HG03439 (cell line): ENCODE results near the gene CDH13.

Source experiments
- ATAC-seq: cut with Tn5 transposase; IDR thresholded peaks from one replicate; pipeline ENCODE4 v1.9.1; 2021; ENCODE audit warnings: mild to moderate bottlenecking, moderate library complexity; ENCODE audit not compliant: unreplicated experiment

CDH13 gene

GRCh38 chr16:83674931-83675535 is 1048.3 kb downstream of the CDH13 start:
- ATAC-seq, result no peak

- no peak for ATAC-seq
Observed at GRCh38 chr16:83676086-83676485, 1049.3 kb downstream of the CDH13 start.

- ATAC-seq, result no peak
Observed at GRCh38 chr16:83680980-83681379, 1054.2 kb downstream of the CDH13 start.

GRCh38 chr16:83681381-83681956 is 1054.7 kb downstream of the CDH13 start:
- ATAC-seq, result no peak

GRCh38 chr16:83682116-83682867 is 1055.5 kb downstream of the CDH13 start:
- no peak for ATAC-seq

GRCh38 chr16:83682868-83683235 is 1056.1 kb downstream of the CDH13 start:
- ATAC-seq, result no peak

GRCh38 chr16:83685615-83686165 is 1058.9 kb downstream of the CDH13 start:
- ATAC-seq, result no peak

- no peak for ATAC-seq
Observed at GRCh38 chr16:83686726-83687125, 1060.0 kb downstream of the CDH13 start.

- ATAC-seq, result peak; percentile 47
Observed at GRCh38 chr16:83689385-83689831, 1062.6 kb downstream of the CDH13 start.

GRCh38 chr16:83692224-83692623 is 1065.5 kb downstream of the CDH13 start:
- ATAC-seq, result no peak

- ATAC-seq, result no peak
Observed at GRCh38 chr16:83698964-83699363, 1072.2 kb downstream of the CDH13 start.

- ATAC-seq, result no peak
Observed at GRCh38 chr16:83699817-83700216, 1073.0 kb downstream of the CDH13 start.

- no peak for ATAC-seq
Observed at GRCh38 chr16:83700918-83701317, 1074.1 kb downstream of the CDH13 start.

- ATAC-seq, result no peak
Observed at GRCh38 chr16:83701494-83701893, 1074.7 kb downstream of the CDH13 start.

GRCh38 chr16:83704656-83705055 is 1077.9 kb downstream of the CDH13 start:
- ATAC-seq, result no peak

- no peak for ATAC-seq
Observed at GRCh38 chr16:83705856-83706255, 1079.1 kb downstream of the CDH13 start.

- ATAC-seq, result no peak
Observed at GRCh38 chr16:83706394-83706793, 1079.6 kb downstream of the CDH13 start.

GRCh38 chr16:83711069-83711468 is 1084.3 kb downstream of the CDH13 start:
- ATAC-seq, result no peak

- no peak for ATAC-seq
Observed at GRCh38 chr16:83713597-83713996, 1086.8 kb downstream of the CDH13 start.

- no peak for ATAC-seq
Observed at GRCh38 chr16:83714286-83714685, 1087.5 kb downstream of the CDH13 start.

- ATAC-seq, result no peak
Observed at GRCh38 chr16:83715217-83715920, 1088.6 kb downstream of the CDH13 start.
